Measurements from ENCODE around the gene KYAT1.
"Not testable (repeated sequence)": the region's sequence is repeated elsewhere in the genome, so short reads cannot be mapped to it uniquely, and the experiment has no call there.

KYAT1 gene

GRCh38 chr9:128882677-128883603 lies 1.2 kb upstream of the KYAT1 start:
- DNase-seq, result no peak

GRCh38 chr9:128877852-128878251 lies 3.9 kb downstream of the KYAT1 start:
- no peak for DNase-seq

GRCh38 chr9:128870941-128871265 lies 10.8 kb downstream of the KYAT1 start:
- not testable (repeated sequence) for DNase-seq

GRCh38 chr9:128870128-128870940 lies 11.4 kb downstream of the KYAT1 start:
- no peak for DNase-seq

GRCh38 chr9:128863647-128864046 lies 18.1 kb downstream of the KYAT1 start:
- peak; percentile 43 for DNase-seq

- no peak for DNase-seq
These were observed 19.3 kb downstream of the KYAT1 start for GRCh38 chr9:128862401-128862851.

- no peak for DNase-seq
These were observed 20.2 kb downstream of the KYAT1 start for GRCh38 chr9:128861501-128861900.

GRCh38 chr9:128860937-128861336 lies 20.8 kb downstream of the KYAT1 start:
- no peak for DNase-seq

- not testable (repeated sequence) for DNase-seq
These were observed 23.3 kb downstream of the KYAT1 start for GRCh38 chr9:128858476-128858875.

GRCh38 chr9:128854454-128854853 lies 27.3 kb downstream of the KYAT1 start:
- DNase-seq, result not testable (repeated sequence)

GRCh38 chr9:128852646-128853045 lies 29.1 kb downstream of the KYAT1 start:
- DNase-seq, result not testable (repeated sequence)

- not testable (repeated sequence) for DNase-seq
These were observed 29.8 kb downstream of the KYAT1 start for GRCh38 chr9:128851779-128852600.

GRCh38 chr9:128851024-128851423 lies 30.7 kb downstream of the KYAT1 start:
- not testable (repeated sequence) for DNase-seq

- no peak for DNase-seq
These were observed 33.9 kb downstream of the KYAT1 start for GRCh38 chr9:128847803-128848202.

GRCh38 chr9:128846680-128847030 lies 35.1 kb downstream of the KYAT1 start:
- DNase-seq, result no peak

- DNase-seq, result no peak
These were observed 36.4 kb downstream of the KYAT1 start for GRCh38 chr9:128845186-128845931.

- DNase-seq, result not testable (repeated sequence)
These were observed 38.6 kb downstream of the KYAT1 start for GRCh38 chr9:128843171-128843570.

GRCh38 chr9:128841694-128842492 lies 39.9 kb downstream of the KYAT1 start:
- no peak for DNase-seq

GRCh38 chr9:128840524-128840923 lies 41.2 kb downstream of the KYAT1 start:
- no peak for DNase-seq

- DNase-seq, result no peak
These were observed 43.4 kb downstream of the KYAT1 start for GRCh38 chr9:128838338-128838737.

- DNase-seq, result no peak
These were observed 45.1 kb downstream of the KYAT1 start for GRCh38 chr9:128836509-128837145.

Measured in NCI-H1092 (cell line).